K562 treated with DMSO at 1 percent for 12 hours (cell line): ENCODE data around the gene SLC25A4. TPM values are rescaled to one million over a fixed set of nuclear protein-coding genes. Genes with fewer than 3 reads are reported as not detected.

ENCODE experiments used
- total RNA-seq: library from RNA; unstranded; fragments of 300-600 nt; gene quantifications from 2 replicates; pipeline ENCODE4 v1.2.3, GENCODE V29; 2022; ENCODE audit not compliant: insufficient read depth

SLC25A4 gene
- 29.1 and 33.6 TPM in 2 replicates for total RNA-seq

GRCh38 chr4:185142912-185143600 is at the start of gene SLC25A4:
SLC25A4 (plus strand) TSS chr4:185143266; CDS start chr4:185143373, 107 bp downstream.

Other genes with a start within 250 kb of the SLC25A4 start
- gene HELT, start 124.8 kb upstream of the SLC25A4 start, total RNA-seq: not detected in 2 replicates
- 4.5 and 16.7 TPM in 2 replicates for gene CFAP97, start 60.7 kb downstream of the SLC25A4 start, total RNA-seq
- gene SNX25, start 66.3 kb downstream of the SLC25A4 start, total RNA-seq: 5.3 and 15.5 TPM in 2 replicates